ENCODE data around the gene PCGF1. TPM values are rescaled to one million over a fixed set of nuclear protein-coding genes. Genes with fewer than 3 reads are reported as not detected.

The PCGF1 gene
- total and polyA plus RNA-seq, 2 experiments from 2014 or later, result 10.9 to 14.2 TPM

- H3K27me3 ChIP-seq, result peaks cover 4% of the 10 kb centered on the region
- no peak for DNase-seq (ENCODE audit: low read depth in 1 of 2, low spot score in 1 of 2)
- H3K4me3 ChIP-seq, result no peak overlapping the region
- TF ChIP-seq, protein P1, sequence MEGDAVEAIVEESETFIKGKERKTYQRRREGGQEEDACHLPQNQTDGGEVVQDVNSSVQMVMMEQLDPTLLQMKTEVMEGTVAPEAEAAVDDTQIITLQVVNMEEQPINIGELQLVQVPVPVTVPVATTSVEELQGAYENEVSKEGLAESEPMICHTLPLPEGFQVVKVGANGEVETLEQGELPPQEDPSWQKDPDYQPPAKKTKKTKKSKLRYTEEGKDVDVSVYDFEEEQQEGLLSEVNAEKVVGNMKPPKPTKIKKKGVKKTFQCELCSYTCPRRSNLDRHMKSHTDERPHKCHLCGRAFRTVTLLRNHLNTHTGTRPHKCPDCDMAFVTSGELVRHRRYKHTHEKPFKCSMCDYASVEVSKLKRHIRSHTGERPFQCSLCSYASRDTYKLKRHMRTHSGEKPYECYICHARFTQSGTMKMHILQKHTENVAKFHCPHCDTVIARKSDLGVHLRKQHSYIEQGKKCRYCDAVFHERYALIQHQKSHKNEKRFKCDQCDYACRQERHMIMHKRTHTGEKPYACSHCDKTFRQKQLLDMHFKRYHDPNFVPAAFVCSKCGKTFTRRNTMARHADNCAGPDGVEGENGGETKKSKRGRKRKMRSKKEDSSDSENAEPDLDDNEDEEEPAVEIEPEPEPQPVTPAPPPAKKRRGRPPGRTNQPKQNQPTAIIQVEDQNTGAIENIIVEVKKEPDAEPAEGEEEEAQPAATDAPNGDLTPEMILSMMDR (IDR thresholded peaks at IDR 0.05; ENCODE audit: low read depth, low read length), result no peak
- no peaks in the 10 kb centered on the region for H3K4me1 ChIP-seq (ENCODE audit: low read depth)
- no peak overlapping the region for H3K27ac ChIP-seq
- H3K9me3 ChIP-seq (ENCODE audit: low read depth), result no peaks in the 10 kb centered on the region
- H3K36me3 ChIP-seq, result no peaks in the 10 kb centered on the region
Measured at GRCh38 chr2:74542978-74543377, 35.5 kb upstream of the PCGF1 start.

DNA sequence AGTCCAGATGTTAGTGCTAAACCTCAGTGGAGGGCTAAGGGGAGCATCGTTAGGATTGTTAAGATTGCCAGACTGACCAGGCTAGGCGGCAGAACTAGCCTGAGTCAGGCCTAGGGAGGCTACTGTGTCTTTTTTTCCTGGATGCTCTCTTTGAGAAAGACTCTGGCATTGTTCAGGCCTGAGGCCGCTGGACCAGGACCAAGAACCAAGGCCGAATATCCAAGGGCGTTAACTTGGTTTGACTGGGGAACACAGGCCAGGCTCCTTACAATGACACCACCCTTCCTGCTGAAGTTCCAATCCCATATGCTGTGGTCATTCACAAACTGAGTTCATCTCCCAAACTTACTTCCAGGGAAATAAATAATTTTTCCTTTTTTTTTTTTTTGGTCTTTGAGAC, 32.8 kb upstream of the PCGF1 start:
- Histone ChIP-seq H3K4me3 (no peak overlapping the region), H3K27me3 (no peaks in the 10 kb centered on the region), H3K9me3 (ENCODE audit: low read depth) (no peaks in the 10 kb centered on the region), H3K4me1 (ENCODE audit: low read depth) (no peaks in the 10 kb centered on the region), H3K36me3 (no peaks in the 10 kb centered on the region), H3K27ac (no peak overlapping the region)
- DNase-seq (ENCODE audit: low read depth in 1 of 2, low spot score in 1 of 2), result no peak
- TF ChIP-seq, protein P1 (IDR thresholded peaks at IDR 0.05; ENCODE audit: low read depth, low read length), result no peak

- Histone ChIP-seq H3K9me3 (ENCODE audit: low read depth) (no peaks in the 10 kb centered on the region), H3K27me3 (no peaks in the 10 kb centered on the region), H3K27ac (no peak overlapping the region), H3K36me3 (no peaks in the 10 kb centered on the region), H3K4me1 (ENCODE audit: low read depth) (no peaks in the 10 kb centered on the region), H3K4me3 (no peak overlapping the region)
- TF ChIP-seq, protein P1 (IDR thresholded peaks at IDR 0.05; ENCODE audit: low read depth, low read length), result no peak
- no peak for DNase-seq (ENCODE audit: low read depth in 1 of 2, low spot score in 1 of 2)
Measured at GRCh38 chr2:74538881-74539339, 31.4 kb upstream of the PCGF1 start.

DNA sequence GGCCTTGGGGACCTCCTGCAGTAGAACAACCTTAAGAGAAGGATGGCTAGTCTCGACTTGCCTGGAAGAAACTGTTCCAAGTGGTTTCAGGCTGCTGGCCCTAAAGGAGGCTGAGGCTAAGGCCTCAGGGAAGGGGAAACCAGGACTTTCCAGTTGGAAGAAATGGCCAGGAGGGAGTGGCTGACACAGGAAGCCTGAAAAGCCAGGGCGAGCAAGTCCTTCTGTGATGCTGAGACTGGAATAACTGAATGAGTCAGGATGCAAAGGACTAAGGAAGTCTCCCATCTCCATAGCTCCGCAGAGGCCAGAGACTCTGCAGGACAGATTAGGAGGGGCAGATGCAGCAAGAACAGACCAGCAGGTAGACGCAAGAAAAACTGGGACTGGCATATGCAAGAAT, 29.6 kb upstream of the PCGF1 start:
- no peak for DNase-seq (ENCODE audit: low read depth in 1 of 2, low spot score in 1 of 2)
- TF ChIP-seq, protein P1 (IDR thresholded peaks at IDR 0.05; ENCODE audit: low read depth, low read length), result no peak
- no peak overlapping the region for H3K4me3 ChIP-seq
- H3K27me3 ChIP-seq, result no peaks in the 10 kb centered on the region
- H3K36me3 ChIP-seq, result peaks cover 9% of the 10 kb centered on the region
- H3K27ac ChIP-seq, result no peak overlapping the region
- no peaks in the 10 kb centered on the region for H3K4me1 ChIP-seq (ENCODE audit: low read depth)
- no peaks in the 10 kb centered on the region for H3K9me3 ChIP-seq (ENCODE audit: low read depth)

DNA sequence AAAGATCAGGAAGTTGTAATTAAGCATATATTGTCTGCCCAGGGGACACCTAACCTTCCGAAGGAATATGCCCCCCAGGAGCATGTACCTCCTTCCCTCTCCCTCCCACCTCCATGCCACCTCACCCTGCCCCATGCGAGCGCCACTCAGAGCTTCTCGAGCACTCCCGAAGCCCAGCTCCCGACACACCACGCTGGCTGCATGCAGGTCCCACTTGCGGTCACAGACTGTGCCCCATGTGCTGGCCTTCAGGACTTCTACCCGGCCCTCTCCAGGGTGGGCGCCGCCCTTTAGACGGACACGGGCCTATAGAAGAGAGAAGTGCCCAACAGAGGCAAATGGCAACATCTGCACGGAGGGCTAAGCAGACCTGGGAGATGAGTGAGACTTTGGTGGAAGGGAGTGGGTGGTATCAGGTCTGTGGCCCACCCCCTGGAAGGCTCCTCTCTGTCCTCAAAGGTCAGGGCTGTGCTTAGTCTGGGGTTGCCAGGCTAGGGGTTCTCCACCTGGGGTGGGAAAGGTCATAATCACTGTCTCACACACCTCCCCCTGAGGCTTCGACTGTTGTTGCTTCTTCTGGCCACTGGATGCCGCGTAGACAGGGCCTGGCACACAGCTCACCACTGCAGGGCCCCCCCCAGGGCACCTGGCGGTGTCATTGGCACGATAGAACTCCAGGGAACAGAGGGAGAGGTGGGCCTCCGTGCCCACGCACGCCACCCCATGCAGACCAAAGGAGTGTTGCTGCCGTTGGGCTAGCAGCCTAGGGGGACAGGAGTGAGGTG, 28.9 kb upstream of the PCGF1 start:
- no peak for DNase-seq (ENCODE audit: low read depth in 1 of 2, low spot score in 1 of 2)
- Histone ChIP-seq H3K36me3 (peaks cover 9% of the 10 kb centered on the region), H3K4me1 (ENCODE audit: low read depth) (no peaks in the 10 kb centered on the region), H3K4me3 (no peak overlapping the region), H3K27ac (no peak overlapping the region), H3K9me3 (ENCODE audit: low read depth) (no peaks in the 10 kb centered on the region), H3K27me3 (no peaks in the 10 kb centered on the region)
- TF ChIP-seq, protein P1 (IDR thresholded peaks at IDR 0.05; ENCODE audit: low read depth, low read length), result no peak
